Testis (tissue), 3 donors: ENCODE data around the gene LRRC42. TPM values are rescaled to one million over a fixed set of nuclear protein-coding genes. Genes with fewer than 3 reads are reported as not detected.

Experiments
- DNase-seq: peaks from one replicate; pipeline ENCODE4 v3.0.0-alpha.2; 2019
- H3K27ac ChIP-seq, 2 donors: fragments of 200-600 bp; sonication (generic); one replicate each; pipeline ENCODE4 v1.5.1; 2019
- H3K27me3 ChIP-seq: fragments of 200-600 bp; sonication (generic); one replicate; pipeline ENCODE4 v1.5.1; 2019
- H3K36me3 ChIP-seq: fragments of 200-600 bp; sonication (generic); one replicate; pipeline ENCODE4 v1.5.1; 2017; ENCODE audit warnings: low read depth; ENCODE audit errors: missing control alignments
- H3K4me1 ChIP-seq: fragments of 200-600 bp; sonication (generic); one replicate; pipeline ENCODE4 v1.5.1; 2019
- H3K4me3 ChIP-seq, 2 donors: fragments of 200-600 bp; sonication (generic); one replicate each; pipeline ENCODE4 v1.5.1; 2017 to 2019
- H3K9me3 ChIP-seq: fragments of 200-600 bp; sonication (generic); one replicate; pipeline ENCODE4 v1.5.1; 2017
- POLR2A ChIP-seq: fragments of 450-650 bp; IDR thresholded peaks from one replicate; pipeline ENCODE4 v1.6.1; 2017; ENCODE audit warnings: antibody characterized with exemption, mild to moderate bottlenecking, moderate library complexity
- WGBS, 2 donors: methylation state at CpG; one replicate each; pipeline ENCODE4 v1.1.5; 2018; 5-methylcytosine and 5-hydroxymethylcytosine counted together
- intact Hi-C: fragments of 100-400 bp; cut with DNase I; formaldehyde crosslinking; loops from one replicate; pipeline ENCODE4 v1.15.1; 2023; ENCODE audit warnings: low total_unique reads
- polyA plus RNA-seq: library from polyadenylated mRNA; stranded (reverse); fragments of 350-450 nt; fragmentation: Illumina TruSeq; extraction: RNeasy Lipid Tissue Mini Kit (QIAGEN cat#74804); gene quantifications from one replicate; pipeline ENCODE4 v1.2.3, GENCODE V29; 2014; ENCODE audit warnings: low read depth, low replicate concordance; ENCODE audit not compliant: insufficient read depth
- total RNA-seq, 2 donors: library from RNA; depleted of rRNA; stranded (reverse); fragments of >200 nt; gene quantifications; one replicate each; pipeline ENCODE4 v1.2.3, GENCODE V29; 2016
- TF ChIP-seq, protein P1 (sequence below), 3 experiments: fragments of 450-650 bp in 2 of 3; fragments of 200-600 bp in 1 of 3; sonication (generic) in 1 of 3; IDR thresholded peaks; one replicate each; pipeline ENCODE4 v1.5.1; 2016 to 2019; ENCODE audit warnings: antibody characterized with exemption in 3 of 3, mild to moderate bottlenecking in 2 of 3, moderate library complexity in 1 of 3

The LRRC42 gene
- total and polyA plus RNA-seq, 3 donors from 2014 or later: 37.8 to 42.8 (median 41.2) TPM

GRCh38 chr1:53944469-53945182 lies 1.5 kb upstream of the LRRC42 start:
- TF ChIP-seq, protein P1, sequence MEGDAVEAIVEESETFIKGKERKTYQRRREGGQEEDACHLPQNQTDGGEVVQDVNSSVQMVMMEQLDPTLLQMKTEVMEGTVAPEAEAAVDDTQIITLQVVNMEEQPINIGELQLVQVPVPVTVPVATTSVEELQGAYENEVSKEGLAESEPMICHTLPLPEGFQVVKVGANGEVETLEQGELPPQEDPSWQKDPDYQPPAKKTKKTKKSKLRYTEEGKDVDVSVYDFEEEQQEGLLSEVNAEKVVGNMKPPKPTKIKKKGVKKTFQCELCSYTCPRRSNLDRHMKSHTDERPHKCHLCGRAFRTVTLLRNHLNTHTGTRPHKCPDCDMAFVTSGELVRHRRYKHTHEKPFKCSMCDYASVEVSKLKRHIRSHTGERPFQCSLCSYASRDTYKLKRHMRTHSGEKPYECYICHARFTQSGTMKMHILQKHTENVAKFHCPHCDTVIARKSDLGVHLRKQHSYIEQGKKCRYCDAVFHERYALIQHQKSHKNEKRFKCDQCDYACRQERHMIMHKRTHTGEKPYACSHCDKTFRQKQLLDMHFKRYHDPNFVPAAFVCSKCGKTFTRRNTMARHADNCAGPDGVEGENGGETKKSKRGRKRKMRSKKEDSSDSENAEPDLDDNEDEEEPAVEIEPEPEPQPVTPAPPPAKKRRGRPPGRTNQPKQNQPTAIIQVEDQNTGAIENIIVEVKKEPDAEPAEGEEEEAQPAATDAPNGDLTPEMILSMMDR (IDR thresholded peaks at IDR 0.05): no peak
- no peak for TF ChIP-seq POLR2A
- peak; percentile 28 for DNase-seq
- WGBS, 2 donors: 37 to 48% methylated on average over 20 of the region's 20 CpGs
- Histone ChIP-seq H3K27me3 (no peaks in the 10 kb centered on the region), H3K9me3 (no peaks in the 10 kb centered on the region), H3K36me3 (no peaks in the 10 kb centered on the region), H3K4me1 (peaks cover 15% of the 10 kb centered on the region), H3K27ac (peak overlapping the region; percentile 93 to 95), H3K4me3 (peak overlapping the region; percentile 93 to 97)
- intact Hi-C loops: no loop called here

DNA sequence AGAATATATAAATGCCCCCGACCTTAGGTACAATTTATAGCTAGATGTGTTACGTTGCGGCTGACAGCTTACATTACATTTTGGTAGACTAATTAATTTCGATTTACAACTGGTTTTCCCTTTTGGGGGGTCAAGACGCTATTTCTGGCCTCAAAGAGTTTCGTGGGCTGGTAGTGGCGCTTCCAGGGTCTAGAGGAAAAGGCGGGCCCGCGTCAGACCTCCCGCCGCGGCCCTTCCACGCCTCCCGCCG lies 1.0 kb upstream of the LRRC42 start:
- TF ChIP-seq, protein P1 (IDR thresholded peaks at IDR 0.05): no peak
- TF ChIP-seq POLR2A: no peak
- DNase-seq: no peak
- intact Hi-C loops: no loop called here
- WGBS, 2 donors: 0% methylated on average over 16 of the region's 16 CpGs
- Histone ChIP-seq H3K4me1 (peaks cover 20% of the 10 kb centered on the region), H3K36me3 (no peaks in the 10 kb centered on the region), H3K9me3 (no peaks in the 10 kb centered on the region), H3K27ac (peak overlapping the region; percentile 93 to 95), H3K4me3 (peak overlapping the region; percentile 93 to 97), H3K27me3 (no peaks in the 10 kb centered on the region)

DNA sequence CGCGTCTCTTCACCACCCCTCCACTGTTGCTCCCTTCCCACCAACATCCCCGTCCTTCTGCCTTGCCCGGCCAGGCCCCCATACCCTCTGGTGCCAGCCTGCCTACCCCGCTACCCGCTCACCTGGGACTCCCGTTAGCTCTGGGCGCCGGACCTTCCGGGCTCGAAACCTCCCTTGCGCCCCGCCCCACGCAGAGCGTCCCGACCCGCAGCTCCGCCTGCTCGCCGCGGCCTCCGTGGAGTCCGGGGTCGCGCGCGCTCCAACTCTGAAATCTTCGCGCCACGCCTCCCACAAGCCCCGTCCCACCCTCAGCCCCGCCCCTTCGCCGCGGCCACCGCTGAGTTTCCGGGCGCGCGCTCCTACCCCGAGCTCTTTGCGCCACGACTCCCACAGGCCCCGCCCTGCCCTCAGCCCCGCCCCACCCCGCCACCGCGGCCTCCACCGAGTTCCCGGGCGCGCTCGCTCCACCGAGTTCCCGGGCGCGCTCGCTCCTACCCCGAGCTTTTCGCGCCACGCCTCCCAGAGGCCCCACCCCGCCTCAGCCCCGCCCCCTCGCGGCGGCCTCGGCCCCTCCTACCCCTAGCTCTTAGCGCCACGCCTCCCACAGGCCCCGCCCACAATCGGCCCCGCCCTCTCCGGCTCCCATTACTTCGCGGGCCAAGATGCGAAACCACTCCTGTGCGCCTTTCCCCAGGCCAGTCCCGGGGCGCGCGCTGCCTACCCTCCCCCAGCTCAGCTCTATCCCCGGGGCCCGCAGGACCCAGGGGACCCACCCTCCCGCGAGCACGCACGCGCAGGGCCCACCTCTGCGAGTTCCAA lies 508 bp upstream of the LRRC42 start, which contains the start of gene IFT25:
TSS of gene IFT25 (minus strand) at position 267 of the 819 bp plus-strand sequence. CDS start 5,617 bp downstream, outside the sequence.
- Histone ChIP-seq H3K27me3 (no peaks in the 10 kb centered on the region), H3K4me1 (peaks cover 24% of the 10 kb centered on the region), H3K36me3 (no peaks in the 10 kb centered on the region), H3K9me3 (no peaks in the 10 kb centered on the region), H3K27ac (peak within 1 kb of the TSS; percentile 93 to 95), H3K4me3 (peak within 1 kb of the TSS; percentile 93 to 97)
- intact Hi-C loops: no loop called here
- peak; percentile 98 for DNase-seq
- TF ChIP-seq, protein P1 (IDR thresholded peaks at IDR 0.05): no peak
- peak; percentile 70 for TF ChIP-seq POLR2A
- WGBS, 2 donors: 1% methylated on average over 26 to 82 of the region's 90 CpGs

DNA sequence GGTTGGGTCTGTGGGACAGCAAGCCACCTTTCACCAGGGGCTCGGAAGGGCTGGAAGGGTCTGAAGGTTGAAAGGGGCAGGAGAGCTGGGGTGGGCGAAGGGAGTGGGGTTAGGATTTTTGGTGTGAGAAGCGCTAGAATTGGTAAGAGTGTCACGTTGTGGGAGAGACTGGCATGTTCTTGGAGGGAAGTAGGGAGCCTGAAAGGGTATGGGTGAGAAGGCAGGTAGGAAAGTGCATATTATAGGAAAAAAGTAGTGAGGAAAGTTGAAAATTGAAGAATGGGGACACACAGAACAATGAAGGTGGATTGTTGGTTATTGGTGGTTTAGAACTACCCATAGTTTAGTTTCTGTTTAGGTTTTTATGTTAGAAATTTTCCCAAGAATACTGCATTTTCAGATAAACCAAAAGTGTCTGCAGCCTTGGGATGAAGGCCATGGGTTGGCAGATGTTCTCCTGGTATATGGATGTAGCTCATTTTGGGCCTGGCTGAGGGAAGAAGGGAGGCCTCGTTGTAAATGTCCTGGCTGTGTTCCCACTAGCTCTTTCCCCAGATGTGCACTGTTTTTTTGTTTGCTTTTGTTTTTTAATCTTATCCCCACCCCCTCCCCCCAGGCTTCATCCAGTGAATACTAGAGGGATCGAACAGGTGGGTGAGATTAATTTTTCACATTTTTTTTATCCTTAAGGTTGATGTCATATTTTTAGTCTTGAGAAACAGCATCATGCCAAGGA lies 1.2 kb downstream of the LRRC42 start:
- H3K9me3 ChIP-seq: no peaks in the 10 kb centered on the region
- intact Hi-C loops: no loop called here
- no peaks in the 10 kb centered on the region for H3K36me3 ChIP-seq
- peak overlapping the region; percentile 93 to 97 for H3K4me3 ChIP-seq
- no peaks in the 10 kb centered on the region for H3K27me3 ChIP-seq
- TF ChIP-seq, protein P1 (IDR thresholded peaks at IDR 0.05): no peak
- no peak for TF ChIP-seq POLR2A
- WGBS, 2 donors: 33 to 36% methylated on average over 6 of the region's 6 CpGs
- H3K27ac ChIP-seq: peak overlapping the region; percentile 93 to 95
- H3K4me1 ChIP-seq: peaks cover 24% of the 10 kb centered on the region
- peak; percentile 31 for DNase-seq
